ENCODE measurements around the gene SCAMP4. TPM values are rescaled to one million over a fixed set of nuclear protein-coding genes. Genes with fewer than 3 reads are reported as not detected.

The SCAMP4 gene
- total and polyA plus RNA-seq, 2 of the 13 experiments (the other 11 are each of a cell fraction or from before 2014, with no cell fraction given), result 10.7 to 13.7 TPM

- TF ChIP-seq IKZF5 (CRISPR knock-in tag; IDR thresholded peaks at IDR 0.05), result peak; percentile 24; the same call in 1 of the 2 replicates
- peak; percentile 55; the same call in 1 of the 2 replicates for TF ChIP-seq ZNF572 (CRISPR knock-in tag; IDR thresholded peaks at IDR 0.05)
- TF ChIP-seq ZNF317 (CRISPR knock-in tag; IDR thresholded peaks at IDR 0.05), result peak; percentile 44; the same call in 1 of the 2 replicates
- TF ChIP-seq LCORL (IDR thresholded peaks at IDR 0.05), result no peak
- TF ChIP-seq LCORL (CRISPR knock-in tag; IDR thresholded peaks at IDR 0.05), result peak; percentile 74
- TF ChIP-seq PAWR (CRISPR knock-in tag; IDR thresholded peaks at IDR 0.05; ENCODE audit: borderline replicate concordance), result no peak
- TF ChIP-seq ZSCAN25 (CRISPR knock-in tag; IDR thresholded peaks at IDR 0.05), result peak; percentile 82
- TF ChIP-seq KLF12 (CRISPR knock-in tag; IDR thresholded peaks at IDR 0.05; ENCODE audit: borderline replicate concordance), result no peak
- peak; percentile 64; the same call in 1 of the 2 replicates for TF ChIP-seq SRY (CRISPR knock-in tag; IDR thresholded peaks at IDR 0.05)
- TF ChIP-seq REPIN1 (CRISPR knock-in tag; IDR thresholded peaks at IDR 0.05; ENCODE audit: borderline replicate concordance, low read depth), result peak; percentile 77; the same call in 1 of the 2 replicates
- TF ChIP-seq CREB3 (CRISPR knock-in tag; IDR thresholded peaks at IDR 0.05), result no peak
- no peak for TF ChIP-seq RNF219 (CRISPR knock-in tag; IDR thresholded peaks at IDR 0.05)
- TF ChIP-seq TCF12 (IDR thresholded peaks at IDR 0.05), result no peak
- TF ChIP-seq TCF12 (CRISPR knock-in tag; IDR thresholded peaks at IDR 0.05), result no peak
- TF ChIP-seq KLF16 (CRISPR knock-in tag; IDR thresholded peaks at IDR 0.05), result 0 out of 4 replicates have a peak, but pooled peaks of 1 of the 2 experiments have one; percentile 20
- 0 out of 2 replicates have a peak, but pooled peaks have one; percentile 43 for TF ChIP-seq ATF7-NPFF (CRISPR knock-in tag; IDR thresholded peaks at IDR 0.05; ENCODE audit: low read depth)
- TF ChIP-seq SYNCRIP (IDR thresholded peaks at IDR 0.05; ENCODE audit: insufficient read depth, low read depth, low read length), result no peak
- no peak for TF ChIP-seq ZNF615 (CRISPR knock-in tag; IDR thresholded peaks at IDR 0.05; ENCODE audit: borderline replicate concordance)
- TF ChIP-seq SAP130 (CRISPR knock-in tag; IDR thresholded peaks at IDR 0.05; ENCODE audit: low read depth), result peak; percentile 72; the same call in 1 of the 2 replicates
- TF ChIP-seq ELF1 (CRISPR knock-in tag; IDR thresholded peaks at IDR 0.05), result 0 out of 2 replicates have a peak, but pooled peaks have one; percentile 22
- TF ChIP-seq CERS6 (CRISPR knock-in tag; IDR thresholded peaks at IDR 0.05), result no peak
- peak; percentile 41; the same call in 1 of the 2 replicates for TF ChIP-seq SMC3 (IDR thresholded peaks at IDR 0.05; ENCODE audit: low read length)
- no peak for TF ChIP-seq THRA (CRISPR knock-in tag; IDR thresholded peaks at IDR 0.05; ENCODE audit: borderline replicate concordance)
These were observed 24.0 kb downstream of the SCAMP4 start (continued) for GRCh38 chr19:1929021-1929742.

Measured in HepG2 (cell line).